HEK293 (cell line): Measurements from ENCODE around the gene OPN4.

ENCODE experiments used
- CTCF ChIA-PET: fragments of 350-600 bp; formaldehyde crosslinking; extraction: SDS; loops from one replicate; lab custom pipeline; 2021; ENCODE audit warnings: antibody characterized with exemption; lab: Yijun Ruan, JAX
- POLR2A ChIA-PET: fragments of 300-600 bp; formaldehyde crosslinking; extraction: SDS; loops from one replicate; lab custom pipeline; 2020; ENCODE audit warnings: antibody characterized with exemption, inconsistent platforms; lab: Yijun Ruan, JAX
- H3K27ac ChIP-seq: fragments of 200-500 bp; sonication (Bioruptor generic); 2 replicates; pipeline ENCODE4 v1.5.1; 2014; ENCODE audit warnings: low read depth, low read length, control low read depth, inconsistent platforms; ENCODE audit errors: extremely low read depth
- H3K36me3 ChIP-seq, 2 experiments: fragments of 200-500 bp in 1 of 2; sonication (Bioruptor generic) in 1 of 2; 1 replicate in 1 of 2; 2 replicates in 1 of 2; pipeline ENCODE4 v1.5.1; 2014 to 2017; ENCODE audit warnings: inconsistent platforms in 2 of 2, low read length in 2 of 2; ENCODE audit not compliant: control insufficient read depth in 2 of 2, insufficient read depth in 1 of 2
- H3K4me1 ChIP-seq: fragments of 200-500 bp; sonication (Bioruptor generic); 2 replicates; pipeline ENCODE4 v1.5.1; 2014; ENCODE audit warnings: mild to moderate bottlenecking, low read length, inconsistent platforms; ENCODE audit not compliant: control insufficient read depth, insufficient read depth
- H3K4me3 ChIP-seq: 2 replicates; pipeline ENCODE4 v1.5.1; 2011; ENCODE audit warnings: low read depth, mild to moderate bottlenecking, control low read depth, low read length, moderate library complexity
- H3K9me3 ChIP-seq: fragments of 200-500 bp; sonication (Bioruptor generic); 2 replicates; pipeline ENCODE4 v1.5.1; 2014; ENCODE audit warnings: low read depth, low read length, inconsistent platforms; ENCODE audit not compliant: control insufficient read depth, insufficient read depth
- ELK4 ChIP-seq: IDR thresholded peaks from 2 replicates; pipeline ENCODE4 v1.6.1; 2011; ENCODE audit warnings: mild to moderate bottlenecking, low read depth, low read length, borderline replicate concordance
- KLF17 ChIP-seq: fragments of 450-650 bp; formaldehyde crosslinking; IDR thresholded peaks from 2 replicates; pipeline ENCODE4 v1.5.1; 2016; ENCODE audit warnings: missing biosample characterization, missing genetic modification characterization
- YY2 ChIP-seq: fragments of 450-650 bp; formaldehyde crosslinking; IDR thresholded peaks from 2 replicates; pipeline ENCODE4 v1.5.1; 2016; ENCODE audit warnings: missing biosample characterization, missing genetic modification characterization
- ZBTB7A ChIP-seq: fragments of 450-650 bp; formaldehyde crosslinking; IDR thresholded peaks from 2 replicates; pipeline ENCODE4 v1.5.1; 2016; ENCODE audit warnings: low read depth, missing biosample characterization, missing genetic modification characterization
- ZFHX2 ChIP-seq: fragments of 450-650 bp; formaldehyde crosslinking; conservative IDR thresholded peaks from 2 replicates; pipeline ENCODE4 v1.5.1; 2016; ENCODE audit warnings: missing biosample characterization, missing genetic modification characterization
- ZFP37 ChIP-seq: fragments of 450-650 bp; formaldehyde crosslinking; IDR thresholded peaks from 2 replicates; pipeline ENCODE4 v1.5.1; 2016; ENCODE audit warnings: missing biosample characterization, missing genetic modification characterization
- ZNF16 ChIP-seq: fragments of 450-650 bp; formaldehyde crosslinking; IDR thresholded peaks from 2 replicates; pipeline ENCODE4 v1.5.1; 2016; ENCODE audit warnings: low read depth, missing biosample characterization, missing genetic modification characterization
- ZNF169 ChIP-seq: fragments of 450-650 bp; formaldehyde crosslinking; IDR thresholded peaks from 2 replicates; pipeline ENCODE4 v1.5.1; 2016; ENCODE audit warnings: missing biosample characterization, missing genetic modification characterization
- ZNF248 ChIP-seq: fragments of 450-650 bp; formaldehyde crosslinking; IDR thresholded peaks from 2 replicates; pipeline ENCODE4 v1.5.1; 2017; ENCODE audit warnings: missing biosample characterization, missing genetic modification characterization
- ZNF398 ChIP-seq: fragments of 450-650 bp; formaldehyde crosslinking; IDR thresholded peaks from 2 replicates; pipeline ENCODE4 v1.5.1; 2017; ENCODE audit warnings: missing biosample characterization, missing genetic modification characterization
- ZNF404 ChIP-seq: fragments of 450-650 bp; formaldehyde crosslinking; IDR thresholded peaks from 2 replicates; pipeline ENCODE4 v1.5.1; 2017; ENCODE audit warnings: missing biosample characterization, missing genetic modification characterization
- ZNF529 ChIP-seq: fragments of 450-650 bp; formaldehyde crosslinking; IDR thresholded peaks from 2 replicates; pipeline ENCODE4 v1.5.1; 2017; ENCODE audit warnings: missing genetic modification characterization, missing biosample characterization; ENCODE audit not compliant: insufficient replicate concordance
- ZNF561 ChIP-seq: fragments of 450-650 bp; IDR thresholded peaks from 2 replicates; pipeline ENCODE4 v1.5.1; 2018; ENCODE audit warnings: missing biosample characterization, missing genetic modification characterization, borderline replicate concordance
- ZNF660 ChIP-seq: fragments of 450-650 bp; IDR thresholded peaks from 2 replicates; pipeline ENCODE4 v1.5.1; 2018; ENCODE audit warnings: missing biosample characterization, mild to moderate bottlenecking, missing genetic modification characterization
- ZNF76 ChIP-seq: fragments of 450-650 bp; formaldehyde crosslinking; IDR thresholded peaks from 2 replicates; pipeline ENCODE4; 2016; ENCODE audit warnings: low read depth, missing biosample characterization, missing genetic modification characterization, borderline replicate concordance
- ZNF768 ChIP-seq: fragments of 450-650 bp; formaldehyde crosslinking; IDR thresholded peaks from 2 replicates; pipeline ENCODE4 v1.5.1; 2018; ENCODE audit warnings: missing biosample characterization, mild to moderate bottlenecking, missing genetic modification characterization
- ZNF777 ChIP-seq: fragments of 450-650 bp; formaldehyde crosslinking; IDR thresholded peaks from 2 replicates; pipeline ENCODE4 v1.5.1; 2017; ENCODE audit warnings: missing biosample characterization, missing genetic modification characterization, borderline replicate concordance
- ZNF792 ChIP-seq: fragments of 450-650 bp; formaldehyde crosslinking; IDR thresholded peaks from 2 replicates; pipeline ENCODE4 v1.5.1; 2016; ENCODE audit warnings: missing biosample characterization, missing genetic modification characterization
- TF ChIP-seq, protein P1 (sequence below): fragments of 450-650 bp; formaldehyde crosslinking; IDR thresholded peaks from 2 replicates; pipeline ENCODE4 v1.5.1; 2016; ENCODE audit warnings: missing biosample characterization, missing genetic modification characterization

The OPN4 gene

GRCh38 chr10:86690231-86690630 is 35.9 kb downstream of the OPN4 start:
- ChIA-PET POLR2A (no interaction called here), CTCF (interaction anchor here (0.5 to 1.8 kb wide), 4 partner anchors 14 to 970 kb away, joined by 3 to 5 read pairs (median 4); no protein-coding TSS in a partner anchor)
- Histone ChIP-seq H3K27ac (no peak overlapping the region), H3K4me3 (no peak overlapping the region), H3K4me1 (no peaks in the 10 kb centered on the region), H3K36me3 (no peaks in the 10 kb centered on the region), H3K9me3 (no peaks in the 10 kb centered on the region)
- TF ChIP-seq ZFHX2, result no peak
- no peak for TF ChIP-seq ZFP37 (tag by site-specific recombination)
- no peak for TF ChIP-seq ZNF768 (tag by site-specific recombination)
- no peak for TF ChIP-seq ZNF76
- no peak for TF ChIP-seq ZNF16
- no peak for TF ChIP-seq ZNF792 (tag by site-specific recombination)
- no peak for TF ChIP-seq ZNF398
- no peak for TF ChIP-seq ZBTB7A (tag by site-specific recombination)
- TF ChIP-seq YY2 (tag by site-specific recombination), result no peak
- TF ChIP-seq, protein P1, sequence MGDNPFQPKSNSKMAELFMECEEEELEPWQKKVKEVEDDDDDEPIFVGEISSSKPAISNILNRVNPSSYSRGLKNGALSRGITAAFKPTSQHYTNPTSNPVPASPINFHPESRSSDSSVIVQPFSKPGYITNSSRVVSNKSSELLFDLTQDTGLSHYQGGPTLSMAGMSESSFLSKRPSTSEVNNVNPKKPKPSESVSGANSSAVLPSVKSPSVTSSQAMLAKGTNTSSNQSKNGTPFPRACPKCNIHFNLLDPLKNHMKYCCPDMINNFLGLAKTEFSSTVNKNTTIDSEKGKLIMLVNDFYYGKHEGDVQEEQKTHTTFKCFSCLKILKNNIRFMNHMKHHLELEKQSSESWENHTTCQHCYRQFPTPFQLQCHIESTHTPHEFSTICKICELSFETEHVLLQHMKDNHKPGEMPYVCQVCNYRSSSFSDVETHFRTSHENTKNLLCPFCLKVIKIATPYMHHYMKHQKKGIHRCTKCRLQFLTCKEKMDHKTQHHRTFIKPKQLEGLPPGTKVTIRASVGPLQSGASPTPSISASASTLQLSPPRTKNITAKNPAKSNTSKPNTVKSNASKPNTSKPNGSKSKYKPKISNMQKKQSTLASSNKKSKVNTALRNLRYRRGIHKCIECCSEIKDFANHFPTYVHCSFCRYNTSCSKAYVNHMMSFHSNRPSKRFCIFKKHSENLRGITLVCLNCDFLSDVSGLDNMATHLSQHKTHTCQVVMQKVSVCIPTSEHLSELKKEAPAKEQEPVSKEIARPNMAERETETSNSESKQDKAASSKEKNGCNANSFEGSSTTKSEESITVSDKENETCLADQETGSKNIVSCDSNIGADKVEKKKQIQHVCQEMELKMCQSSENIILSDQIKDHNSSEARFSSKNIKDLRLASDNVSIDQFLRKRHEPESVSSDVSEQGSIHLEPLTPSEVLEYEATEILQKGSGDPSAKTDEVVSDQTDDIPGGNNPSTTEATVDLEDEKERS (tag by site-specific recombination), result no peak
- no peak for TF ChIP-seq ZNF660 (tag by site-specific recombination)
- TF ChIP-seq ELK4, result no peak
- no peak for TF ChIP-seq KLF17 (tag by site-specific recombination)
- TF ChIP-seq, all 188 proteins: peak for 0

GRCh38 chr10:86690657-86691084 is 36.3 kb downstream of the OPN4 start:
- H3K36me3 ChIP-seq, result no peaks in the 10 kb centered on the region
- TF ChIP-seq ZFHX2, result no peak
- TF ChIP-seq ZNF169, result no peak
- no peak for TF ChIP-seq ZNF529 (tag by site-specific recombination)
- no peak for TF ChIP-seq ZNF248 (tag by site-specific recombination)
- no peak for TF ChIP-seq ZNF404 (tag by site-specific recombination)
- no peak for TF ChIP-seq ZNF561
- no peak for TF ChIP-seq ZNF777 (tag by site-specific recombination)
- ChIA-PET CTCF (interaction anchor here (0.6 to 1.3 kb wide), 3 partner anchors 14 to 970 kb away, joined by 3 to 6 read pairs (median 3); no protein-coding TSS in a partner anchor), POLR2A (no interaction called here)
- H3K4me1 ChIP-seq, result no peaks in the 10 kb centered on the region
- H3K4me3 ChIP-seq, result no peak overlapping the region
- H3K27ac ChIP-seq, result no peak overlapping the region
- no peaks in the 10 kb centered on the region for H3K9me3 ChIP-seq
